ENCODE measurements around the gene HOXA3. TPM values are rescaled to one million over a fixed set of nuclear protein-coding genes. Genes with fewer than 3 reads are reported as not detected.
A peak's percentile ranks its signal among the peaks of the same experiment; 100 is the strongest.

The HOXA3 gene
- total and polyA plus RNA-seq, 2 of the 8 experiments (the other 6 are each of a cell fraction or from before 2014, with no cell fraction given): not detected

- H3K27me3 ChIP-seq (replicated peaks in 1 of 4; ENCODE audit: control insufficient read depth in 3 of 4, extremely low read depth in 1 of 4, insufficient read depth in 3 of 4, low read length in 3 of 4): peaks cover 95 to 100% (median 100%) of the 10 kb centered on the region in 4 experiments
- DNase-seq (ENCODE audit: low read depth in 1 of 2, low spot score in 2 of 2): no peak
- TF ChIP-seq POLR2AphosphoS5 (IDR thresholded peaks at IDR 0.05; ENCODE audit: low read depth, low read length) (no peak), TEAD4 (IDR thresholded peaks at IDR 0.05; ENCODE audit: low read depth, low read length) (no peak), SAP30 (IDR thresholded peaks at IDR 0.05; ENCODE audit: insufficient read depth, insufficient replicate concordance, low read length) (no peak), RXRA (IDR thresholded peaks at IDR 0.05; ENCODE audit: insufficient read depth, low read depth, low read length) (no peak), RAD21 (IDR thresholded peaks at IDR 0.05 in 1 of 2, conservative IDR thresholded peaks at IDR 0.05 in 1 of 2; ENCODE audit: low read depth in 2 of 2, low read length in 2 of 2) (no peak), CBX5 (IDR thresholded peaks at IDR 0.05; ENCODE audit: low read depth, low read length) (no peak), SIX5 (IDR thresholded peaks at IDR 0.05; ENCODE audit: low read depth, low read length) (no peak), GABPA (IDR thresholded peaks at IDR 0.05; ENCODE audit: borderline replicate concordance, insufficient read depth, low read length) (no peak), TAF7 (optimal IDR thresholded peaks at IDR 0.05; ENCODE audit: borderline replicate concordance, low read depth, low read length) (no peak), SUZ12 (IDR thresholded peaks at IDR 0.05; ENCODE audit: low read length) (peak; percentile 94), NANOG (IDR thresholded peaks at IDR 0.05; ENCODE audit: insufficient read depth, low read depth, low read length, poor library complexity, severe bottlenecking) (no peak)
Measured at GRCh38 chr7:27169658-27170425, 17.5 kb upstream of the HOXA3 start.

More at GRCh38 chr7:27169658-27170425, 17.5 kb upstream of the HOXA3 start:
- Histone ChIP-seq H4K20me1 (replicated peaks in 1 of 2; ENCODE audit: control insufficient read depth in 1 of 2, insufficient read depth in 2 of 2, low read length in 2 of 2) (peaks cover 31 to 51% of the 10 kb centered on the region in 2 experiments), H3K4me1 (replicated peaks in 1 of 4; ENCODE audit: control insufficient read depth in 3 of 4, insufficient read depth in 4 of 4, low read length in 3 of 4) (peaks cover 3 to 11% (median 4%) of the 10 kb centered on the region in 4 experiments; a peak in 5 of 7 replicates), H4K91ac (replicated peaks; ENCODE audit: insufficient read length, low read length) (no peak overlapping the region), H3K9me3 (ENCODE audit: insufficient read depth in 2 of 2, low read depth in 1 of 2, low read length in 1 of 2) (peaks cover 0 to 6% of the 10 kb centered on the region in 2 experiments; a peak in 1 of 4 replicates), H3K4me2 (ENCODE audit: insufficient read depth in 1 of 2, low read depth in 2 of 2, low read length in 2 of 2) (0 out of 4 replicates have a peak overlapping the region, but pooled peaks of 1 of the 2 experiments have one; percentile 14), H3K23me2 (ENCODE audit: low read depth, low read length) (no peaks in the 10 kb centered on the region; the same call in 1 of the 2 replicates), H3K79me2 (ENCODE audit: control insufficient read depth in 1 of 2, insufficient read depth in 2 of 2, low read length in 2 of 2) (no peaks in the 10 kb centered on the region), H3K9ac (replicated peaks in 1 of 4; ENCODE audit: extremely low read depth in 1 of 4, low read depth in 3 of 4, low read length in 3 of 4) (no peak overlapping the region), H3K4me3 (ENCODE audit: extremely low read depth in 1 of 4, insufficient read depth in 2 of 4, low read depth in 3 of 4, low read length in 4 of 4) (no peak overlapping the region), H4K8ac (ENCODE audit: extremely low read depth, insufficient read depth, low read length) (no peak overlapping the region; the same call in 1 of the 2 replicates), H2BK20ac (ENCODE audit: low read length) (no peak overlapping the region), H3K27ac (ENCODE audit: low read depth, low read length) (no peak overlapping the region), H2BK15ac (ENCODE audit: low read length) (no peak overlapping the region), H2BK5ac (ENCODE audit: low read depth, low read length) (no peak overlapping the region), H4K5ac (ENCODE audit: insufficient read length, low read depth, low read length) (no peak overlapping the region), H3K18ac (ENCODE audit: extremely low read depth, low read length) (no peak overlapping the region), H3K4ac (replicated peaks; ENCODE audit: insufficient read length, low read depth, low read length) (no peak overlapping the region), H3K14ac (ENCODE audit: insufficient read length) (no peak overlapping the region), H3K36me3 (ENCODE audit: control insufficient read depth in 2 of 4, insufficient read depth in 4 of 4, low read length in 3 of 4) (peaks cover 0 to 27% (median 0%) of the 10 kb centered on the region in 4 experiments; a peak in 1 of 8 replicates), H2AFZ (ENCODE audit: low read length) (no peak overlapping the region), H3K79me1 (ENCODE audit: low read depth, low read length) (no peaks in the 10 kb centered on the region), H3K56ac (replicated peaks; ENCODE audit: insufficient read length, low read depth, low read length) (no peak overlapping the region), H3K23ac (ENCODE audit: insufficient read length) (no peak overlapping the region), H2BK120ac (replicated peaks; ENCODE audit: low read depth, low read length) (no peak overlapping the region), H2BK12ac (ENCODE audit: low read depth, low read length) (no peak overlapping the region), H2AK5ac (ENCODE audit: low read depth, low read length) (no peak overlapping the region)
- CTCF ChIA-PET (ENCODE audit: partially characterized antibody): interaction anchor here (0.8 to 3.6 kb wide), 6 partner anchors 9 to 64 kb away, joined by 3 to 26 read pairs (median 4); no protein-coding TSS in a partner anchor
- POLR2A ChIA-PET (ENCODE audit: partially characterized antibody): no interaction called here
- WGBS, 2 experiments (ENCODE audit: extremely low coverage in 1 of 2, insufficient coverage in 1 of 2, insufficient read length in 1 of 2, insufficient replicate concordance in 2 of 2, low coverage in 1 of 2, low lambda C conversion rate in 2 of 2, missing lambda C conversion rate in 1 of 2): 9% methylated on average over 16 of the region's 46 CpGs; no CpG with 5 or more reads in 1 of the 2 experiments
- FAIRE-seq: no peak
